CD14-positive monocyte (primary cell): ENCODE results near the gene GPR68. TPM values are rescaled to one million over a fixed set of nuclear protein-coding genes. Genes with fewer than 3 reads are reported as not detected.

Experiments used
- DNase-seq, 3 donors: peaks; one replicate each; pipeline ENCODE4 v3.0.0-alpha.2; 2011 to 2022
- H2AFZ ChIP-seq: 2 replicates; pipeline ENCODE4 v1.6.0; 2012; ENCODE audit warnings: mild to moderate bottlenecking, low read depth, low read length, inconsistent platforms; ENCODE audit not compliant: insufficient read depth, poor library complexity, severe bottlenecking
- H3K27ac ChIP-seq, 2 donors: 1 replicate in 1 of 2; 2 replicates in 1 of 2; pipeline ENCODE4 v1.5.1; 2012 to 2013; ENCODE audit warnings: low read length in 2 of 2, control low read depth in 1 of 2, inconsistent platforms in 1 of 2, low read depth in 1 of 2, mild to moderate bottlenecking in 1 of 2
- H3K27me3 ChIP-seq, 2 donors: one replicate each; pipeline versions ENCODE4 v1.6.0 to v1.6.1; 2011 to 2013; ENCODE audit warnings: low read length in 2 of 2; ENCODE audit not compliant: control insufficient read depth in 2 of 2, insufficient read depth in 2 of 2
- H3K36me3 ChIP-seq, 2 donors: replicated peaks in 1 of 2; 1 replicate in 1 of 2; 2 replicates in 1 of 2; pipeline versions ENCODE4 v1.5.1 to v1.6.1; 2012 to 2013; ENCODE audit warnings: low read length in 2 of 2, control low read depth in 1 of 2, inconsistent platforms in 1 of 2, mild to moderate bottlenecking in 1 of 2; ENCODE audit not compliant: insufficient read depth in 2 of 2, control insufficient read depth in 1 of 2
- H3K4me1 ChIP-seq, 2 donors: 1 replicate in 1 of 2; 2 replicates in 1 of 2; pipeline versions ENCODE4 v1.5.1 to v1.6.1; 2012 to 2013; ENCODE audit warnings: low read length in 2 of 2, control low read depth in 1 of 2, inconsistent platforms in 1 of 2, mild to moderate bottlenecking in 1 of 2, moderate library complexity in 1 of 2; ENCODE audit not compliant: insufficient read depth in 2 of 2, control insufficient read depth in 1 of 2
- H3K4me2 ChIP-seq: replicated peaks from 2 replicates; pipeline ENCODE3; 2012; ENCODE audit warnings: low read length, moderate library complexity, mild to moderate bottlenecking; ENCODE audit not compliant: poor library complexity, severe bottlenecking; ENCODE audit errors: extremely low read depth
- H3K4me3 ChIP-seq, 3 experiments: fragments of 200-600 bp in 1 of 3; sonication (generic) in 1 of 3; replicated peaks in 1 of 3; 1 replicate in 2 of 3; 2 replicates in 1 of 3; pipeline ENCODE4 v1.5.1; 2011 to 2013; ENCODE audit warnings: low read length in 3 of 3, mild to moderate bottlenecking in 3 of 3, control low read depth in 2 of 3, low read depth in 2 of 3, inconsistent platforms in 1 of 3, moderate library complexity in 1 of 3
- H3K79me2 ChIP-seq: 2 replicates; pipeline ENCODE4 v1.6.0; 2012; ENCODE audit warnings: mild to moderate bottlenecking, control low read depth, inconsistent platforms, low read length, moderate library complexity; ENCODE audit not compliant: insufficient read depth
- H3K9ac ChIP-seq: 2 replicates; pipeline ENCODE4 v1.6.0; 2017; ENCODE audit warnings: low read length, mild to moderate bottlenecking; ENCODE audit not compliant: insufficient read depth, poor library complexity, severe bottlenecking
- H3K9me3 ChIP-seq, 2 donors: replicated peaks in 1 of 2; 1 replicate in 1 of 2; 2 replicates in 1 of 2; pipeline versions ENCODE4 v1.5.1 to v1.6.1; 2012 to 2013; ENCODE audit warnings: low read length in 2 of 2, control low read depth in 1 of 2; ENCODE audit not compliant: control insufficient read depth in 1 of 2, insufficient read depth in 1 of 2
- H4K20me1 ChIP-seq: 2 replicates; pipeline ENCODE4 v1.6.0; 2012; ENCODE audit warnings: mild to moderate bottlenecking, low read length, control low read depth, moderate library complexity; ENCODE audit not compliant: insufficient read depth
- H3K27ac Mint-ChIP-seq, 7 donors: one replicate each; pipeline ENCODE4 v1.8.0; 2020; ENCODE audit warnings: mild to moderate bottlenecking in 7 of 7, mixed read lengths in 7 of 7, moderate library complexity in 6 of 7, inconsistent platforms in 2 of 7
- H3K27me3 Mint-ChIP-seq, 3 donors: one replicate each; pipeline ENCODE4 v1.8.0; 2021 to 2022; ENCODE audit warnings: low read depth in 3 of 3, mild to moderate bottlenecking in 3 of 3, mixed read lengths in 3 of 3, moderate library complexity in 3 of 3, inconsistent platforms in 1 of 3
- H3K36me3 Mint-ChIP-seq, 2 donors: one replicate each; pipeline ENCODE4 v1.8.0; 2020; ENCODE audit warnings: mixed read lengths in 2 of 2, inconsistent platforms in 1 of 2, mild to moderate bottlenecking in 1 of 2
- H3K4me1 Mint-ChIP-seq: one replicate; pipeline ENCODE4 v1.8.0; 2020; ENCODE audit warnings: mild to moderate bottlenecking, mixed read lengths
- H3K4me3 Mint-ChIP-seq, 2 donors: one replicate each; pipeline ENCODE4 v1.8.0; 2020; ENCODE audit warnings: mild to moderate bottlenecking in 2 of 2, mixed read lengths in 2 of 2, moderate library complexity in 1 of 2
- H3K9me3 Mint-ChIP-seq, 7 donors: one replicate each; pipeline ENCODE4 v1.8.0; 2020 to 2022; ENCODE audit warnings: mixed read lengths in 7 of 7, mild to moderate bottlenecking in 6 of 7, moderate library complexity in 6 of 7, inconsistent platforms in 2 of 7
- WGBS: methylation state at CpG from one replicate; pipeline ENCODE4 v1.1.5; 2013; ENCODE audit warnings: missing lambda C conversion rate; ENCODE audit not compliant: insufficient coverage; 5-methylcytosine and 5-hydroxymethylcytosine counted together
- intact Hi-C, 2 donors: fragments of 100-400 bp; cut with micrococcal nuclease; formaldehyde crosslinking; loops; one replicate each; pipeline versions ENCODE4 v1.15.0 to v1.15.1; 2023
- polyA plus RNA-seq, 3 donors: library from polyadenylated mRNA; depleted of rRNA in 1 of 3; unstranded in 2 of 3; stranded (reverse) in 1 of 3; fragments of 300-500 nt in 2 of 3; fragments of >200 nt in 1 of 3; fragmentation: Illumina TruSeq in 2 of 3; gene quantifications; 1 replicate in 2 of 3; 2 replicates in 1 of 3; pipeline ENCODE4 v1.2.3, GENCODE V29; 2012 to 2021
- TF ChIP-seq, protein P1 (sequence below): fragments of 200-600 bp; IDR thresholded peaks from one replicate; pipeline ENCODE4 v1.8.0; 2022; ENCODE audit warnings: antibody characterized with exemption, mild to moderate bottlenecking

GPR68 gene
- polyA plus RNA-seq, 3 donors: 0.05 to 0.07 TPM; not detected in 1

DNA sequence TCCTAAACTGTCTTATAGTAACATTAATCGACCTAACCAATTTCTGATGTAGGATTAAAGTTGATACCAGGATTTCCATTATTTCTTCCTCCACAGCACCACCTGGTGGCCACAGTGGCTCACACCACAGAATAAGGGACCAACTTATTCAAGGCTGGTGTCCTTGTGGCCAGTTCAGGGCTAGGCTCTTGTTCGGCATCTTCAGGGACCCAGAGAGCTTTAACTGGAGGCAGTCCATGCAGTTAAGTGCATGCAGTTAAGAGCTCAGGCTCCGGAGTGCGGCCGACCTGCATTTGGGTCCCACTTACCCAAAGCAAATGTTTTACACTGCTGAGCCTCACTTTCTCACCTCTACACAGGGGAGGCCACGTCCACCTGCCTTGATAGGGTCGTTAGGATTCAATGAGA, 42.0 kb upstream of the GPR68 start:
- H3K4me1 ChIP-seq: no peaks in the 10 kb centered on the region
- no peak overlapping the region for H3K9ac ChIP-seq
- no peaks in the 10 kb centered on the region for H3K79me2 ChIP-seq
- TF ChIP-seq, protein P1, sequence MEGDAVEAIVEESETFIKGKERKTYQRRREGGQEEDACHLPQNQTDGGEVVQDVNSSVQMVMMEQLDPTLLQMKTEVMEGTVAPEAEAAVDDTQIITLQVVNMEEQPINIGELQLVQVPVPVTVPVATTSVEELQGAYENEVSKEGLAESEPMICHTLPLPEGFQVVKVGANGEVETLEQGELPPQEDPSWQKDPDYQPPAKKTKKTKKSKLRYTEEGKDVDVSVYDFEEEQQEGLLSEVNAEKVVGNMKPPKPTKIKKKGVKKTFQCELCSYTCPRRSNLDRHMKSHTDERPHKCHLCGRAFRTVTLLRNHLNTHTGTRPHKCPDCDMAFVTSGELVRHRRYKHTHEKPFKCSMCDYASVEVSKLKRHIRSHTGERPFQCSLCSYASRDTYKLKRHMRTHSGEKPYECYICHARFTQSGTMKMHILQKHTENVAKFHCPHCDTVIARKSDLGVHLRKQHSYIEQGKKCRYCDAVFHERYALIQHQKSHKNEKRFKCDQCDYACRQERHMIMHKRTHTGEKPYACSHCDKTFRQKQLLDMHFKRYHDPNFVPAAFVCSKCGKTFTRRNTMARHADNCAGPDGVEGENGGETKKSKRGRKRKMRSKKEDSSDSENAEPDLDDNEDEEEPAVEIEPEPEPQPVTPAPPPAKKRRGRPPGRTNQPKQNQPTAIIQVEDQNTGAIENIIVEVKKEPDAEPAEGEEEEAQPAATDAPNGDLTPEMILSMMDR: peak; percentile 90
- peaks cover 98 to 99% of the 10 kb centered on the region in 2 donors for H3K36me3 ChIP-seq
- Mint-ChIP-seq H3K27ac (peak overlapping the region in 1 of 7 donors; percentile 75), H3K36me3 (peaks cover 86 to 99% of the 10 kb centered on the region in 2 donors), H3K4me3 (no peak overlapping the region), H3K9me3 (no peaks in the 10 kb centered on the region), H3K4me1 (no peaks in the 10 kb centered on the region), H3K27me3 (no peaks in the 10 kb centered on the region)
- 55% methylated on average over 2 of the region's 7 CpGs for WGBS
- no peak overlapping the region for H2AFZ ChIP-seq
- H3K9me3 ChIP-seq: no peaks in the 10 kb centered on the region
- no peak overlapping the region for H3K4me2 ChIP-seq
- peak; percentile 49 to 63 (median 62) for DNase-seq
- no peak overlapping the region for H3K4me3 ChIP-seq
- no peaks in the 10 kb centered on the region for H3K27me3 ChIP-seq
- intact Hi-C loops: loop anchor here (2.0 to 10.0 kb wide), 3 partner anchors 52 to 392 kb away; no protein-coding TSS in a partner anchor
- H4K20me1 ChIP-seq: peaks cover 73% of the 10 kb centered on the region
- peak overlapping the region in 1 of 2 donors; percentile 17 for H3K27ac ChIP-seq

DNA sequence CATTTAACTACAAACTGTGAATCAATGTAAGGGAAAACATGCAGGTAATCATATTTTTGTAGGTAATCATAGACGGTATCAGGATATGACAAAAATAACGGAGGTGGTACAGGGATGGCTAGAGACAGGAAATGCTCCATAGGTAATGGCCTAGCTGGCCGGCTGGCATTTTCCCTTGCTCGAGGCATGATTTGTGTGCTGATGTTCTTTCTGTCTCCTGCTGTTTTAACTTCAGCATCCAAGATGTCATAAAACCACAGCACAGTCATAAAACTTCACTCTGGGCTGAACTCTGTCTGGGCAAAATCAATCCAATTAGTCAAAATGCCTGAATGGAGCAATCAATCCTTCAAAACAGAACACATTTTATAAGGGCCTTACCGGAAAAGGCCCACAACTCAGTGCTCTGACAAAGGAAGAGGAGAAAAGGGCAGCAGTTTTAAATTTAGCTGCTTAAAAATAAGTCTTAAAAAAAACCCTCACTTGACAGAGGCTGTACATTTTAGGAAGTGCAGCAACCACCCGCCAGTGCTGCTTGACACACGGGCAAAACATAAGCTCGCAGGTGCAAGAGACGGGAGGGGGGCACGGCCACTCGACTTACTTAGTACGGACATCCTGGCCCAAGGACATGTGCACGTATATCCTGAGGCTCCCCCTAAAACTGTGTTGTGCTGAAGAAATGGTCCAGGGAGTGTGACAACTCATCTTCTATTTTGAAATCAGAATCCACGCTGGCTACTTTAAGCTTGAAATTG, 40.5 kb upstream of the GPR68 start:
- DNase-seq: no peak
- no peaks in the 10 kb centered on the region for H3K79me2 ChIP-seq
- peaks cover 68% of the 10 kb centered on the region for H4K20me1 ChIP-seq
- H3K36me3 ChIP-seq: peaks cover 98 to 99% of the 10 kb centered on the region in 2 donors
- TF ChIP-seq, protein P1: no peak
- no peak overlapping the region for H3K27ac ChIP-seq
- H3K9me3 ChIP-seq: no peaks in the 10 kb centered on the region
- H3K9ac ChIP-seq: no peak overlapping the region
- intact Hi-C loops: loop anchor here (10.0 kb wide), 2 partner anchors 50 to 390 kb away; no protein-coding TSS in a partner anchor
- no peak overlapping the region for H3K4me3 ChIP-seq
- H3K27me3 Mint-ChIP-seq: no peaks in the 10 kb centered on the region
- no peaks in the 10 kb centered on the region for H3K4me1 ChIP-seq
- no peaks in the 10 kb centered on the region for H3K4me1 Mint-ChIP-seq
- 92% methylated on average over 13 of the region's 14 CpGs for WGBS
- no peaks in the 10 kb centered on the region for H3K27me3 ChIP-seq
- no peak overlapping the region for H3K4me3 Mint-ChIP-seq
- no peak overlapping the region for H3K4me2 ChIP-seq
- H2AFZ ChIP-seq: no peak overlapping the region
- no peaks in the 10 kb centered on the region for H3K9me3 Mint-ChIP-seq
- peaks cover 89 to 99% of the 10 kb centered on the region in 2 donors for H3K36me3 Mint-ChIP-seq
- H3K27ac Mint-ChIP-seq: no peak overlapping the region
